Islet precursor cell (in vitro differentiated cells): ENCODE data around the gene EIF4E3.

Experiments used
- DNase-seq: peaks from one replicate; pipeline ENCODE4 v3.0.0-alpha.2; 2018

EIF4E3 gene

DNA sequence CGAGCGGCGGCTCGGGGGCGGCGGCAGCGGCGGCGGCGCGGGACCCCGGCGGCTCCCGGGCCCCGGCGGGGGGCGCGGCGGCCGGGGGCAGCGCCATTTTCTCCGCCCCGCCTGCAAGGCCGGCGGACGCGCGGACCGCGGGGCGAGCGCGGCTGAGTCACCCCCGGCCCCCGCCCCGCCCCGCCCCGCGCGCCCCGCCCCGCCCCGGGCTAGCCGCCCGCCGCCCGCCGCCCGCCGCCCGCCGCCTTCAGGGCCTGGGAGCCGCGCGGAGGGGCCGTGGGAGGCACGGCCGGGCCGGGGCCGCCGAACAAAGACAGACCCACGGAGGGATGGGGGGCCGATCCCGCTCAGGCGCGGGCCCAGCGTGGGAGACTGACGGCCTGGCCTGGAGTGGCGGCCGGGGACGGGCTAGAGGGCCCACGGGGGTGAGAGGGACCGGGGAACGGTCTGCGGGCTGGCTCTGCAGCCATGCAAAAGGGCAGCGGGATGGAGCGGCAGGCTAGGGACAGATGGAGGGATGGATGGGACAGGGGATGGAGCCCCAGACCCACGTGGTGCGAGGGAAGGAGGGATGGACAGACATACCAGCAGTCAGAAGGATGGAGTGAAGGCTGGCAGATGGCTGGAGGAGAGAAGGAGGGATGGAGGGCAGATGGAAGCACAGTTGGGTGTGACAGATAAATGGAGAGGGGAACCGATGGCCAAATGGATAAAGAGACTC lies at the start of gene EIF4E3:
Gene EIF4E3, minus strand, starts transcription at position 132 of the 721 bp plus-strand sequence. Its CDS starts 35 bp downstream, at position 97.
- DNase-seq = peak; percentile 63

DNA sequence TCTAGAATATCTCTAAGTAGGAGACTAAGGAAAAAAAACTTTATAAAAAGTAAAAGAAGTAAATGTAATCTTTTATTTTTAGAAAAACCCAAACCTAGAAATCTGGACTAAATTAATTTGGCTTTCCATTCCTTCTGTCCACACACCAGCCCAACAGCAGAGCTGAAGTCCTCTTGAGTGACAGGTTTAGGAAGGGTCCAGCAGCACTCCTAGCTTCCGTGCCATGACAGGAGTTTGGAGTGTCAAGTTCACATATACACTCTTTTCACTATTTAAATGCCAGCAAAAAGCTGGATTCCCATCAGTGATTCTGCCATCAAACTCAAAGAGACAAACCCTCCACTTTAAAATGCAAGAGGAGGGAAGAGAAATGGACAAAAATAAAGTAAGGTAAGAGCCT lies 46.7 kb upstream of the EIF4E3 start:
- no peak for DNase-seq

DNA sequence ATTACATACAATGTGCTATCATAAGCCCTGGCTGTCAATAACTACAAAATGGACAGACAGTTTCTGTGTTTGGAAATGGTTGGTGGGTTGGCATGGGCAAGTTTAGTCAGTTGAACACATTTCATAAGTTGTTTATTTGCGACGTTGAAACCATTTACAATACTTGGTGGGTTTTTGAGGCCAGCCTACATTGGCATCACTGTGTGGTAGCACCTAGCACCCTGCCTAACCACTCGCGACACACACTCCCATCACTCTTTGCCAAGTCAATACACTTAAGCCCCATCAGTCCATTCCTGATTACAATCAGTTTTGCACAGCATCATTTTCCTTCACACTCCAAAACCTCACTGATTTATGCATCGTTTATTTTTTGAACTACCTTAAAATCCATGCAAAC lies 45.9 kb upstream of the EIF4E3 start:
- no peak for DNase-seq

DNA sequence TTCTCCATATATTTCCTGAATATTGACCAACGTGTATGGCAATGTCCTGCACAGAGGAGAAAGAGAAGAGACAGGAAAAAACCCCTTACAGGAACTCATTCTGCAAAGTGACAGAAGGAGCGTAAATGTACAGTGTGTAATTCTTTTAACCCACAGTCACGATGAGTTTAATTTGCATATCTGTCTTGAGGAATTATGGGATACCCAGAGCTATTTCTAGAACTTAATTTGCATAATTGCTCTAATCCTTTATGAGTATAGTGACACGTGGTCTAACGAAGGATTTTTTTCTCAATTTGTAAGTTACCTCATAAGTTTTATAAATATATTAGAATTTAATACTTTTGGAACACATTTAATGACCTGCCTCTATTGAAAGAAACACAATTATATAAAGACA lies 38.2 kb upstream of the EIF4E3 start:
- DNase-seq = no peak

DNA sequence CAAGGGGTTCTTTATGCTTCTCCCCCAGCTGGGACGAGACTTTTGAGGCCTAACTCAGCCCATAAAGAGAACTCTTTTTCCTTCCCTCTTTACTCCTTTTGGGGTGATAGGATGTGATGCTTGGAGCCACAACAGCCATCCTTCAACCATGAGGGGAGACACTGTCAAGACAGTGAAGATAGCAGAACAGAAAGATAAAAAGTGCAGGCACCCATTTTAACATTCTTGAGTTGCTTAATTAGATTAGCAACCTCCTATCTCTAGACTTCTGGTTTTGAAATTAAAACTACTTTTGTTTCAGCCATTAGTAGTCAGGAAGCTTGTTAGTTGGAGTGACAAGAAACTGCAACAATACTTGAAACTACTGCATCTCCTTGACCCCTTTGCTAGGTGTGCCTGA lies 34.9 kb upstream of the EIF4E3 start:
- DNase-seq = no peak

DNA sequence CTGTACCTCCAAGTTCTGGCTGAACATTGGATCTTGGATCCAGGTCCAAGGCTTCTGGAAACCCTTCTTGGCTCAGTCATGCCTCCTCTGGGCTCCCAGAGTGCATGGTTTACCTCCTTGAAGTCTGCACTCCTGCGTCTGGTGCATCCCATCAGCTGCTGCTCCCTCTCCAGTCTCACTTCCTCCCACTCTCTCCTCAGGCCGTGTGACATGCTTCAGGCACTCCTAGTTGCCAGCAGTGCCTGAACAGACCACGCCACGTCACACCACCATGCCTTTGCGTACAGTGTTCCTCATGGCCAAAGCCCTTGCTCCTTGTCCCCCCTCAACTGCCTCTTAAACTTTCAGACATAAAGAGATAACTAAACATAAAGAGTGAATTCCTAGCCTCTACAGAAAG lies 34.2 kb upstream of the EIF4E3 start:
- DNase-seq = peak; percentile 64

DNA sequence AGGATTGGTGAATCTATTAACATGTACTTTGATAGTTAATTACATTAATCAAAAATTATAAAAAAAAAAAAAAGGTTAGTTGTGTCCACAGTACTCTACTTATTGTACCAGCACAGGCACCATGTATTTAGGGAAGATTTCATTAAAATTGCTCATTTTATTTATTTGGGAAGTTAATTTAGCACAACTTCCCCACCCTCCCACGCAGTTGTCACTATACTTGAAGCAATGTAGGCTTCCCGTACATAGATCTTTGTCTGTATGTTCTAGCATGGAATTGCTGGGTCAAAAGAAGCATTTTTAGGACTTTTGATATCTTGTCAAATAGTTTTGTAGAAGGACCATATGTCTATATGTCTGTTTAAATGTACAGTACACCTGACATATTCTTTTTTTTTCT lies 32.9 kb upstream of the EIF4E3 start:
- DNase-seq = no peak

DNA sequence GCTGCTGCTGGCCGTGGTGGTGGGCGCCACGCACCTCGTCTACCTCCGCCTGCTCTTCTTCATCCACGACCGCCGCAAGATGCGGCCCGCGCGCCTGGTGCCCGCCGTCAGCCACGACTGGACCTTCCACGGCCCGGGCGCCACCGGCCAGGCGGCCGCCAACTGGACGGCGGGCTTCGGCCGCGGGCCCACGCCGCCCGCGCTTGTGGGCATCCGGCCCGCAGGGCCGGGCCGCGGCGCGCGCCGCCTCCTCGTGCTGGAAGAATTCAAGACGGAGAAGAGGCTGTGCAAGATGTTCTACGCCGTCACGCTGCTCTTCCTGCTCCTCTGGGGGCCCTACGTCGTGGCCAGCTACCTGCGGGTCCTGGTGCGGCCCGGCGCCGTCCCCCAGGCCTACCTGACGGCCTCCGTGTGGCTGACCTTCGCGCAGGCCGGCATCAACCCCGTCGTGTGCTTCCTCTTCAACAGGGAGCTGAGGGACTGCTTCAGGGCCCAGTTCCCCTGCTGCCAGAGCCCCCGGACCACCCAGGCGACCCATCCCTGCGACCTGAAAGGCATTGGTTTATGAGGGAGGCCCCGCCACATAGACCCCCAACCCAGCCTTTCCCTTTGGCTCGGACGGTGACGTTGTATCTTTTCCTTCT lies 29.5 kb upstream of the EIF4E3 start:
- no peak for DNase-seq

DNA sequence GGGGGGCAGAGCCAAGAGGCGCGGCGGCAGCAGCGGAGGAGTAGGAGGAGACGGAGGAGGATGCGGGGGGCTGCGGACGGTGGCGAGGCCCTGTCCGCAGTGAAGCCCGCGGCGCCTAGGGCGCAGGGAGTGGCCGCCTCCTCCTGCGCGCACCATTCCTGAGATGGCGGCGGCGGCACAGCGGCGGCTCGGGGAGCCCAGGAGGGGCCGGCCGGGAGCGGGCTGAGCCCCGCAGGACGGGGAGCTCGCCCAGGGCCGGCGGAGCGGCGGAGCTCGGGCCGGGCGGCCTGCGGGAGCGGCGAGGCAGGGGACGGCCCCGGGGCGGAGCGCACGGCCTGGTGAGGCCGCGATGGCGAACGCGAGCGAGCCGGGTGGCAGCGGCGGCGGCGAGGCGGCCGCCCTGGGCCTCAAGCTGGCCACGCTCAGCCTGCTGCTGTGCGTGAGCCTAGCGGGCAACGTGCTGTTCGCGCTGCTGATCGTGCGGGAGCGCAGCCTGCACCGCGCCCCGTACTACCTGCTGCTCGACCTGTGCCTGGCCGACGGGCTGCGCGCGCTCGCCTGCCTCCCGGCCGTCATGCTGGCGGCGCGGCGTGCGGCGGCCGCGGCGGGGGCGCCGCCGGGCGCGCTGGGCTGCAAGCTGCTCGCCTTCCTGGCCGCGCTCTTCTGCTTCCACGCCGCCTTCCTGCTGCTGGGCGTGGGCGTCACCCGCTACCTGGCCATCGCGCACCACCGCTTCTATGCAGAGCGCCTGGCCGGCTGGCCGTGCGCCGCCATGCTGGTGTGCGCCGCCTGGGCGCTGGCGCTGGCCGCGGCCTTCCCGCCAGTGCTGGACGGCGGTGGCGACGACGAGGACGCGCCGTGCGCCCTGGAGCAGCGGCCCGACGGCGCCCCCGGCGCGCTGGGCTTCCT lies 28.8 kb upstream of the EIF4E3 start, which contains the start of gene GPR27:
Gene GPR27, plus strand, starts transcription at position 155 of the 909 bp plus-strand sequence. Its CDS starts 195 bp downstream, at position 350.
- peak; percentile 65 for DNase-seq

DNA sequence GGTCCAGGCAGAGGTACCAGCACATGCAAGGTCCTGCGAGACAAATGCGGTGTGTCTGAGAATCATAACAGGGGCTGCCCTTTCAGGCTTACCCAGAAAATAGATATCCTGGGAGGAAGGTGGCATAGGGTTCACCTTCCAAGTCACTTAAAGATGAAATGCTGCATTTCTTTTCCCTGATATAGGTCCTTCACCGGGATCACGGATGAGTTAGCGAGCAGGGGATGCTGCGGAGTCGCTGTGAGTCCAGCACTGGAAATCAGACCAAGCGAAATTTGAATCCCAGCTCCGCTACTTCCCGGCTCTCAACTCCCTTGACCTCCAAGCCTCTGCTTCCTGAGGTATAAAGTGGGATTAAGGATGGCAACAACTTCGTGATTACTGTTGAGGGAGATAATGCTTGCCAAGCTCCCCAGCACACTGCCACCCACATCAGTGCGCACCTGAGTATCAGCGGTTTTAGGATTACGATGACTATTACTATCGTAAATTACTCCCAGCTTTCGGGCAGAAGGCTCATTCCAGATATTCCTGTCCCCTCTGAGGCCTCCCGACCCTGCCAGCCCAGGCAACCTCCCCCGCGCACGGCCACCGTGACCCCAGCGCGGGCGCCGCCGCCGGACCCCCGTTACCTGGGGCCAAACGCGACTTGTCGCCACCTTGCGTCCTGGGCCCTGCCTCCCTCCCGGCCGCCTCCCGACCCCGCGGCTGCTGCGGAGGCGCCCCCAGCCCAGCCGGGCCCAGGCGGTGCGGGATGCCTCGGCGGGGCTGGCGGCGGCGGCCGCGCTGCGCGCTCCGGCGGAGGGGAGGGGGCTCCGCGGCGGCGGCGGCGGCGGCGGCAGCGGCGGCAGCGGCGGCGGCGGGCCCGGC lies 27.9 kb upstream of the EIF4E3 start:
- DNase-seq = no peak

DNA sequence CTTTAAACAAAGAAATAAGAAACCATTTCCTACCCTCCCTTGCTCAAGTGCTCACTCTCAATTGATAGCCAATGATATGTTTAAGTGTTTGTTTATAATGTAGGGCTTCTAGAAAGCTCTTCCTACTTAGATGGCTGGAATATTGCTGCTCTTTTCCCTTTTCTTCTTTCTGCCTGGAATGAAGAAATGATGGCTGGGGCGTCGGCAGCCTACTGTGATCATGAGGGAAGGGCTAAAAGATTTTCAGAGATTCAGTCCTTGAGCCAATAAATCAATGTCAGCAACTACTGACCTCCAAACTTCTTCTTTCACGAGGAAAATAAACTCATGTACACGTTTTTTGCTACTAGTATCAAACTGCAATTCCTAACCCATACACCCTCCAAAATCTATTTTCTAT lies 26.4 kb upstream of the EIF4E3 start:
- DNase-seq = no peak

DNA sequence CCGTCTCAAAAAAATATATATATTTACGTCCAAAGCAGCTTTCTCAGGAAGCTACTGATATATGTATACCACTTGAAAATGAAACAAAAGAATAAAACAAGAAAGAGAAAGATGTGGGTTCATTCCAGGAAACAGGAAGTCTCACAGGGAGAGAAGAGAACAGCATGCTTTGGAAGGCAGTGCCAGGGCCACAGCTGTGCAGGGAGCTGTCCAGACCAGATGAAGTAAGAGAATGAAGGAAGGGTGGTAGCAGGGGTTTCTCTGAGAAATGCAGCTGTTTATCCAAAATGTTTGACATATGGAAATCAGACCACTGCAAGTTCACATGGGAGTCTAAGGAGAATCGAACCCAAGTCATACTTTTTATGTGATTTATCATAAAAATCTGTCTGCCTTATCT lies 19.5 kb upstream of the EIF4E3 start:
- no peak for DNase-seq

DNA sequence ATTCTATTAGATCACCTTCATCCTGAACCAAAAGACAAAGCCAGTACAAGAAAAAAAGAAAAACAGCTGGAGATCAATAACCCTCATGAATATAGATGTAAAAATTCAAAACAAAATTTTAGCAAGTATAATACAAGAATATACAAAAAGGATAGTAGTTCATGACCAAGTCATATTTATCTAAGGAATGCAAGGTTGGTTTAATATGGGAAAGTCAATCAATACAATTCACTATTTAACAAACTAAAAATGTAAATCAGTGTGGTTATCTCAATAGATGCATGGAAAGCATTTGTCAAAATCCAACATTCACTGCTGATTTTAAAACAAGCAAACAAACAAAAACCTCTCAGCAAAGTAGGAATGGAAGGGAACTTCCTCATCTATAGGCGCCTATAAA lies 17.4 kb upstream of the EIF4E3 start:
- DNase-seq = no peak

DNA sequence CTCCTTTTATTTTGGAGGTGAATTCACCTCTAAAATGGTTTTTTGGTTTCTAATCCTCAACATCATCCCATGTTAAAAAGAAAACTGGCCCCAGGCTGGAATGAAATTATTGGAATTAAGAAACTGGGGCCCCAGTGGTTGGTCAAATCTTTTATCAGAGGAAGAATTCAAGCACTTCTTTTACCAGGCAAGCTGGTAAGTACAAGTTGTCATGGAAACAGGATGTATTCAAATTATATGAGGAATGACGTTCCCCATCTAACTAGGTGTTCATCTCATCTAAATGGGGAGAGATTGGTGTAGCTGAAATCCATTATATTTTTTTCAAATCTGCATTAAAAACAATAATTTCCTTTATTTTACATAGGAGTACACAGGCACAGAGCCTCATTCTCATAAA lies 9.7 kb upstream of the EIF4E3 start:
- no peak for DNase-seq

DNA sequence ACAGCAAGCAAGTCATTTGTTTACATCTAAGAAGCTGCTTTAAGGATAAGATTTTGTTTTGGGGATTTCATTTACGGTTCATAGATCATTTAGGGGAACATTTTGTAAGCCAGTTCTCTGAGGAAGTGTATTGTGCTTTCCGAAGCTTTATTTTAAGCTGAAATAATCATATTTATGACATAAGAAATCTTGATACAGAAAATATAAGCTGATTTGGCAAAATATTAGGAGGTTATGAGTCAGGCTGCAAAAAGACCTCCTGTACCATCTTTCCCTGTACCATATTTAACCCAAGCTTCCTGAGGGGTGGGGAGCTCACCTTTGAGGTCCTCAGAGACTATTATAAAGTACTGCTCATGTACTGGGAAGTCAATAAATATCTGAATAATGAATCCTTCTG lies 8.1 kb upstream of the EIF4E3 start:
- DNase-seq = no peak

DNA sequence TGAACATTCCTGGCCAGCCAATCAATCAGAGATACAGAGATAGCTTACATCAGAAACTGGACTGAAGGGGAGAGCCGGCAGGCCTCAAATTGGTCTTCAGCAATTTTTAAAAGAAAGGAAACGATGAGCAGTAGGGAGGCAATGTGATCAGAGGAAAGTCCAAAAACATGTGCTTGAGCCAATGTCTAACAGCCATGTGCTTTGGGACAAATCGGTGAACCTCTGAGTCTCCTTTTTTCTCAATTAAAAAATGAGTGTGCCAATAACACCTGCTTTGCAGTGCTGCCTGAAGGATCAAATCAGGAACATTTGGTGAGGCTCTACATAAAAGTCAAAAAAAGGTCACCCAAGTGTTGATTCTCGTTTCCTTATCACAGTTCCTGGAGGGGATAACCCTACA lies 7.4 kb upstream of the EIF4E3 start:
- DNase-seq = no peak

DNA sequence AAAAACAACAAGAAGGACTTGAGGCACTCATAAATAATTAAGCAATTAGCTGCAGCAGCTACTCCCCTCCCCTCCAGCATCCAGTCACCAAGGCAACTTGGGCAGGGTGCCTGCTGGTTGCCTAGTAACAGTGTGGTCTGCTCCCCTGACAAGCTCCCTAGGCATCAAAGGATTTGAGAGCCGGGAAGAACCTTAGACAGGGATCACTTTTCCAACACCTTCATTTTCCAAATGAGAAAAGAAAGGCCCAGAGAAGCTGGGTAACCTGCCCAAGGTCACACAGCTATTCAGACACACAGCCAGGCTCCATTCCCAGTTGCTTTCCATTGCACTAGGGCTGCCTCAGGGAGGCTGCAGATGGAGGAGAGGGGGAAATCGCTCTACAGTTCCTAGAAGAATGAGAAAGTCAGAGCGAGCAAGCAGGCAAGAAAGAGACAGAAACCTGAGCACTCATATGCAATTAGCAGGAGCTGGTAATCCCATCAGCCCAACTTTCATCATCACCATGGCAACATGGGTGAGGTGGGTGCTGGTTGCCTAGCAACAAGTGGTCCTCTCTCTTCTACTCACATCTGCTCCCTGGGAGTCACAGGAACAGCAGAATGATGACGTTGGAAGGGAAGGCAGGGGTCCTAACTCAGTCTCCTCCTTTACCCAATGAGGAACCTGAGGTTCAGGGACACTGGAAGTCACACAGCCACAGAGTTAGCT lies 3.6 kb upstream of the EIF4E3 start:
- DNase-seq = peak; percentile 63

DNA sequence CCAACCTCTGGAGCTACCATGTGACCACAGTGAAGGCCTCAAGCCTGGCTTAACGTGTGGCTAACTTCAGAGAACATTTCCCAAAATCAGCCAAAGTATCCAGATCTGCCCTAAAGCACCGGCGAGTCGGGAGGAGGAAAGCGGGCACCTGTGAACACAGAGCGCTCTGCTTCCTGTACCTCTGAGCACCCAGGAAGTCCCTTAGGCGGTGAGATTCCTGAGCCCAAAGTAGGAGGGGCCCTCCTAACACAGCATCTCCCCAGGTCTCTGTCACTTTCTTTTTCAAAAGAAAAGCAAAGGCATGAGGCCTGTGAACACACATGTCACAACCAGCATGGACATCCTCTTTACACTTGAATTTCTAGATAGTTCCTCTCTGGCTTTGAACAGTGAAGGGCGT lies 944 bp upstream of the EIF4E3 start:
- no peak for DNase-seq

DNA sequence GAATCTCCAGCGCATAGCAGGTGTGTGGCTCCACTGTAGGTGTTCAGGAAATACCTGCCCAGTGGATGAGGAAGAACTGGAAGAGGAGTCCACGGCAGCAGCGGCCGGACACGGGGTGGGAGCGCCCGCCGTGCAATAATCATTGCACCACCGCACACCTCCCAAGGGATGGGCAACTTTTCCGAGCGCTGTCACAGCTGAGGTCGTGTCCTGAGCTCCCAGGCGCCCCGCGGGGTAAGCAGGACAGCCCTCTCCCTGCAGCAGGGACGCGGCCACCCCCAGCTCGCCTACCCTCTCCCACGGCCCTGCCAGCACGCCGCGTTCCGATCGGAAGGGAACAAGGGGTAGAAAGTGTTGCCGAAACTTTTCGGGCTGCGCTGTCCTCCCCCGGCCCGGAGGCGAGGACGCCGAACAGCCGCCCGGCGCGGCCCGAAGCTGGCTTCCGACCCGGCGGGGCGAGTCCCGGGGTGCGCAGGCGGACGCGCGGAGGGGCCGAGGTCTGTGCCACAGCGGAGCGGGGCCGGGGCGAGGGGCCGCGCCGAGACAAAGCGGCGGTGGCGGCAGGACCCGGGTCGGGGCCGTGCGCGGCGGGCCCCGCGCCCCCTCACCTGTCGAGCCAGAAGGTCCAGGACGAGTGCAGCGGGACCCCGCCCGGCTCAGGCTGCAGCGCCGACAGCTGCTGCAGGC lies 475 bp downstream of the EIF4E3 start:
- peak; percentile 74 for DNase-seq

DNA sequence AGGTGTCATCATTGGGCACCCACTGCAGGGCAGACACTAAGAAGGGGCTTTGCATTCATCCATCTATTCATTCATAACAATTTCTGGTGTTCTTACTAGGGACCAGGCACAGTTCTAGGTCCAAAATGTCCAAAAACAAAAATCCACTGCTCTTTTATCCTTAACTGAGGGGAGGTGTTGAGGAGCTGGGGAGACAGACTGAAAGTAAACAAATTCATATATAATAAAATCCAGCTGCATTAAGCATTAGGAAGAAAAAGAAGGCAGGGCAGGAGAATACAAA lies 1.1 kb downstream of the EIF4E3 start:
- no peak for DNase-seq

DNA sequence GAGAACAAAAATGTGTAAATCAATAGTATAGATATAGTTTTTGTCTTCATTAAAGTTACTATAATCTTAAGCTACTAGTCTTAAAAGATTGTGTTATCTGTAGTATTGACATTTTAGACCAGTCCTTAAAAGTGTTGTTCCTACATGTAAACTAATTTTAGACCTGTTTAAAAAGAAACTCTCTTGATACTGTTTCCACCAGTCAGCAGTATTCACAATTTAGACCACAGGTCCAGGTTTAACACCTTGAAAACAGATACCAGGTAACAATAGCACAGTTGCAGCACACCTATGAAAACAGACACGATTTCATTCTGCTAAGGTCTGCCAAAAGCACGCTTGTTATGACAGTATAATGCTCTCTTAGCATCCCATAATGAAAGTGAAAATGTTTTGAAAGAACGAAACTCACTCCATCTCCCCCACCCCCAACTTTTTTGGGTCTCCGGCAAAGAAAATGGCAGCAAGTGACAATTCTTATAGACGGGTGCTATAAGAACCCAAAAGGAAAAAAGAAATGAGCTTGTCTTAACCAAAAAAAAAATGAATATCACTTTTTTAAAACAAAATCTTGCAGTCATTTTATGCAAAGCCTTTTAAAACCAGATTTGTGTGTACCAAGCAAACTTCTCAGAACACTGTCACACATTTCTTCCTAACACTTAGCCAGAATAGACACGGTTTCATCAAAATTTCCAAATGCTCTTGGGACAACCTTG lies 1.6 kb downstream of the EIF4E3 start:
- DNase-seq = no peak
